NCI-H2081 treated with DMSO at 0.1 percent for 48 hours (cell line): ENCODE results near the gene PTGIS.

ENCODE experiments used
- DNase-seq: peaks from one replicate; lab custom pipeline; 2025; lab: John Stamatoyannopoulos, UW

Gene PTGIS

GRCh38 chr20:49595811-49596561 is 28.0 kb upstream of the PTGIS start:
- DNase-seq = no peak

DNA sequence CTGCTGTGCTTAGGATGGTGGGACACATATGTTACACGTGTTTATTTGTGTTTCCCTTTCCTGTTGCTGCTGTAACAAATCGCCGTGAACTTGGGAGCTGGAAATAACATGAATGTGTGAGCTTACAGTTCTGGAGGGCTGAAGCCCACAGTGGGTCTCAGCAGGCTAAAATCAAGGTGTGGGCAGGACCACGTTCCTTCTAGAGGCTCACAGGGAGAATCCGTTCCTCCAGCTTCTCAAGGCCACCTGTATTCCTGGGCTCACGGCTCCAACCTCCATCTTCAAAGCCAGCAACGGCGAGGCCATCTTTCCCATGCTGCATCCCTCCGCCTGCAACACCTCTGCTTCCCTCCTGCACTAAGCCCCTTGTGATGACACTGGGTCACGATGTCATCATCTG is 27.4 kb upstream of the PTGIS start:
- no peak for DNase-seq

DNA sequence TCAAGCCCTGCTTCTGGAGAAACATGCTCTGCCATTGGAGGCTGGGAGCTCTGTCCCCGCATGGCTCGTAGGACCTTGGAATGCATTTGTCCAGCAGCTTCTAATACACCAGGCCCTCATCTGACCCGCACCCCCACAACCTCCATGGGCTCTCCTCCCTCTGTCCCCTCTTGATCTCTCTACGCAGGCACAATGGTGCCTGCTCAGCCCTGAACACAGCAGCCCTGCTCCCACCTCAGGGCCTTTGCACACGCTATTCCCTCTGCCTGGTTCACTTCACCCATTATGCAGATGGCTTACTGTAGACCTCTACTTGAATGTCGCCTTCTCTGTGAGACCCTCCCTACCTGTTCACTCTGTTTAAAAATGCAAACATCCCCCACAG is 27.0 kb upstream of the PTGIS start:
- no peak for DNase-seq

GRCh38 chr20:49594143-49594930 is 26.4 kb upstream of the PTGIS start:
- DNase-seq = no peak

DNA sequence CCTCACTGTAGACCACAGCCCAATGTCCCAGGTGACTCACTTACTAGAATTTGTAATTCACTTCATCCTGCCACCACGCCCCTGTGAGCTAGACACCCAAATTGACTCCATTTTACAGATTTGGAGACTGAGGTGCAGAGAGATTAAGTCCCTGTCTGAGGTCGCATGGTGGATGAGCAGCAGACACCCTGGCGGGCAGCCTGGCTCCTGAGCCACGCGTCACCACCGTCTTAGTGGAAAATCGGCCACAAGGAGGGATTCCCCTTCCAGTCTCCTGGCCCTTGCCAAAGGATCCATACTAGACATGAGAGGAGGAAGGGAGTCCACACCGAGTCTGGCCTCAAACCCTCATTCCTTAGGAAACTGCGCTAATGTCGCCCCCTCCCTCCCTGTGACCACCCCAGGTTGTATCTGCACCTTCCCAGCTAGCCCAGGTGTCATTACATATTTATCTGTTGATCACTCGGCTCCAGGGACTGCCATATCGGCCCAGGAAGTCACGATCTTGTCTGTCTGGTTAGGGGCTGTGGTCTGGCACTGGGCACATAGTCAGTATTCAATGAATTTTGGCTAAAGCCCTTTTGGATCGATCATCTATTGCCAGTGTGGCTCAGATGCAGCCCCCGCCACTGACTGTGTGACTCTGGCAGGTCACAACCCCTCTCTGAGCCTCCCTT is 25.7 kb upstream of the PTGIS start:
- no peak for DNase-seq

GRCh38 chr20:49592120-49592519 is 24.2 kb upstream of the PTGIS start:
- no peak for DNase-seq

DNA sequence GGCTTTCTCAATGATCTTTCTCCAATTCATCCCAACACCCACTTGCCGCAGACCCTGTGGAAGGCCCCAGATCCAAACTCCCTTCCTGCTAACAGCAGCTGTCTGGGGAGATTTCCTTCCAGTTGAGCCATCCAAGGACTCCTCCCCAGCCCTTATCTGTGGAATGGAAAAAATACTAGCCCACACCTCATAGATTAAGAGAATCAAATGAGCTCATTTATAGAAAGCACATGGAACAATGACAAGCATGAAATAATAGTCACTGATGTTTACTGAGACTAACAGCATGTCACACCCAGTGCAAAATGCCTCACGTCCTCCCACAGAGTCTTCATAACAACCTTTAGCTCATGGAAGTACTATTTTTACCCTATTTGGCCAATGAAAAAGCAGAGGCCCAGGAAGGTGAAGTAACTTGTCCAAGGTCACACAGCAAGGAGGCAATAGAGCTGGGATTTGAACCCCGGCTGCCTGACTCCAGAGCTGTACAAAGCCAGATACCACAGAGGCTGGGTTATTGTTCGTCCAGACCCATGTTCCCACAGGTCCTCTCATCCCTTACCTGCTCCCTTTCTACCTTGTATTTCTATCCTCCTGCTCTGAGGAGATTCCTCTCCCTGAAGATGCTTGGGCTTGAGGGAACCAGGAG is 23.4 kb upstream of the PTGIS start:
- DNase-seq = no peak

DNA sequence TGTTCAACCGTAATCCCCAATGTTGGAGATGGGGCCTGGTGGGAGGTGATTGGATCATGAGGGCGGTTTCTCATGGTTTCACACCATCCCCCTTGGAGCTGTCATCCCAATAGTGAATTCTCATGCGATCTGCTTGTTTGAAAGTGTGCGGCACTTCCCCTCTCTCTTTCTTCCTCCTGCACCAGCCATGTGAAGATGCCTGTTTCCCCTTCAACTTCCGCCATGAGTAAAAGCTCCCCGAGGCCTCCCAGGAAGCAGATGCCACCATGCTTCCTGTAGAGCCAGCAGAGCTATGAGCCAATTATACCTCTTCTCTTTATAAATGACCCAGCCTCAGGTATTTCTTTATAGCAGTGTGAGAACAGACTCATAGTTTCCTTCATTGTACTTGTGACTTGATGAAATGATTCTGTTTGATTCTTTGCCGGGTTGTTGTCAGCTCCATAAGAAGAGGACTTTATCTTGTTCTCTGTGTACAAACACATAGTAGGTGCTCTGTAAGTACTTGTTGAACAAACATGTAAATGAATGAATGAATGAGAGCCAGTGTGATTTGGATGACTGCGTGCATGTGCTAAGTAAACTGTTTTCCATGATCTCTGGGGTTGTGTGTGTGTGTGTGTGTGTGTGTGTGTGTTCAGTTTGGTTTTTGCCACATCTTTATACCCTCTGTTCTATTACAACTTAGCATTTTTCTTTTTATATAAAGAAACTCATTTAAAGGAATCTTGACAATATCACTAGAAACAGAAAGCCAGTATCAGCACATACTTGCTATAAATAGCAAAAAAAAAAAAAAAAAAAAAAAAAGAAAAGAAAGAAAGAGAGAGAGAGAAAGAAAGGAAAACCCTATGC is 22.5 kb upstream of the PTGIS start:
- DNase-seq = no peak

- no peak for DNase-seq
Measured at GRCh38 chr20:49589747-49590146, 21.8 kb upstream of the PTGIS start.

- no peak for DNase-seq
Measured at GRCh38 chr20:49587111-49587570, 19.2 kb upstream of the PTGIS start.

- no peak for DNase-seq
Measured at GRCh38 chr20:49585585-49586245, 17.8 kb upstream of the PTGIS start.

GRCh38 chr20:49584418-49585382 is 16.8 kb upstream of the PTGIS start:
- DNase-seq = no peak

- no peak for DNase-seq
Measured at GRCh38 chr20:49583669-49584417, 15.9 kb upstream of the PTGIS start.

DNA sequence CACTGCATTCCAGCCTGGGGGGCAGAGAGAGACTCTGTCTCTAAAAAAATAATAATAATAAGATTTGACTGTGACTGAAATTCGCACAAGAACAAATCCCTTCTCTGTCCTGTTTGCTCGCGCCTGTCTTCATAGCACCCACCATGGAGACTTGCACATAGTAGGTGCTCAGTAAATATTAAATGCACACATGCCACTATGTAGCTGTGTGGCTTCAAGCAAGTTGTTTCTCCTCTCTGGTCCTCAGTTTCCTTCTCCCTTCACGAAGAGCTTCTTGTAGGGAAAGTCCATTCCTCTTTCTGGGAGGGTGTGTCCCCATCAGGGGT is 15.4 kb upstream of the PTGIS start:
- DNase-seq = no peak

GRCh38 chr20:49582413-49583334 is 14.7 kb upstream of the PTGIS start:
- no peak for DNase-seq

- DNase-seq = no peak
Measured at GRCh38 chr20:49581482-49581881, 13.5 kb upstream of the PTGIS start.

DNA sequence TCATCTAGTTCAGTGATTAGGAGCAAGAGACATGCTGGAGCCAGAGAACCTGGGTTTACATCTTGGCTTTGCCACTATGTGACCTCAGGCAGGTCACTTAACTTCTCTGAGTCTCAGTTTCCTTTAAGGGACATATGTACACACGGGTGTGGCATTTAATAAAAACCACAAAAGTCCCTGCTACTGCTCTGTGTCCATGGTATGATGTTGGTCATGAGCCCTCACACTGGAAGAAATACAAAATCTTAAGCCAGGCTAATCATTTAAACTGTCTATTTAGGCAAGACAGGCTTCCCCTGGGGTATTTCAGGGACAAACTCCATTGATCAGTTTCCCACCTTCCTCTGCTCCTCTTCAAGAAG is 12.9 kb upstream of the PTGIS start:
- DNase-seq = no peak
